Bronchial epithelial cell (primary cell): ENCODE data around the gene UBE2Q1. TPM values are rescaled to one million over a fixed set of nuclear protein-coding genes. Genes with fewer than 3 reads are reported as not detected.

Source experiments
- DNase-seq: peaks from one replicate; pipeline ENCODE4 v3.0.0-alpha.2; 2010; ENCODE audit warnings: low read depth
- FAIRE-seq: peaks from 2 replicates; lab custom pipeline; 2011; peaks lifted over from hg19 to GRCh38; lab: Jason Lieb, UNC
- H3K27me3 ChIP-seq: 2 replicates; pipeline ENCODE4 v1.5.1; 2011; ENCODE audit warnings: low read length; ENCODE audit not compliant: control insufficient read depth, insufficient read depth
- H3K36me3 ChIP-seq: 2 replicates; pipeline ENCODE4 v1.5.1; 2011; ENCODE audit warnings: low read length; ENCODE audit not compliant: control insufficient read depth, insufficient read depth
- H3K4me3 ChIP-seq: 2 replicates; pipeline ENCODE4 v1.5.1; 2011; ENCODE audit warnings: mild to moderate bottlenecking, low read depth, low read length, control low read depth
- total RNA-seq: library from RNA; depleted of rRNA; stranded (reverse); fragments of >200 nt; gene quantifications from 2 replicates; pipeline ENCODE4 v1.2.1, GENCODE V29; 2014
- TF ChIP-seq, protein P1 (sequence below): IDR thresholded peaks from 2 replicates; pipeline ENCODE4 v1.5.1; 2011; ENCODE audit warnings: mild to moderate bottlenecking, moderate library complexity, low read length, control low read depth, inconsistent platforms; ENCODE audit not compliant: insufficient read depth, severe bottlenecking

Gene UBE2Q1
- total RNA-seq, 1 donor from 2014 or later = 20.3 TPM

- no peaks in the 10 kb centered on the region for H3K27me3 ChIP-seq
- FAIRE-seq (no peak), DNase-seq (no peak)
- H3K36me3 ChIP-seq = peaks cover 39% of the 10 kb centered on the region
- TF ChIP-seq, protein P1, sequence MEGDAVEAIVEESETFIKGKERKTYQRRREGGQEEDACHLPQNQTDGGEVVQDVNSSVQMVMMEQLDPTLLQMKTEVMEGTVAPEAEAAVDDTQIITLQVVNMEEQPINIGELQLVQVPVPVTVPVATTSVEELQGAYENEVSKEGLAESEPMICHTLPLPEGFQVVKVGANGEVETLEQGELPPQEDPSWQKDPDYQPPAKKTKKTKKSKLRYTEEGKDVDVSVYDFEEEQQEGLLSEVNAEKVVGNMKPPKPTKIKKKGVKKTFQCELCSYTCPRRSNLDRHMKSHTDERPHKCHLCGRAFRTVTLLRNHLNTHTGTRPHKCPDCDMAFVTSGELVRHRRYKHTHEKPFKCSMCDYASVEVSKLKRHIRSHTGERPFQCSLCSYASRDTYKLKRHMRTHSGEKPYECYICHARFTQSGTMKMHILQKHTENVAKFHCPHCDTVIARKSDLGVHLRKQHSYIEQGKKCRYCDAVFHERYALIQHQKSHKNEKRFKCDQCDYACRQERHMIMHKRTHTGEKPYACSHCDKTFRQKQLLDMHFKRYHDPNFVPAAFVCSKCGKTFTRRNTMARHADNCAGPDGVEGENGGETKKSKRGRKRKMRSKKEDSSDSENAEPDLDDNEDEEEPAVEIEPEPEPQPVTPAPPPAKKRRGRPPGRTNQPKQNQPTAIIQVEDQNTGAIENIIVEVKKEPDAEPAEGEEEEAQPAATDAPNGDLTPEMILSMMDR = no peak
- no peak overlapping the region for H3K4me3 ChIP-seq
Observed at GRCh38 chr1:154552036-154552435, 6.4 kb downstream of the UBE2Q1 start.

GRCh38 chr1:154551474-154551873 lies 7.0 kb downstream of the UBE2Q1 start:
- DNase-seq = no peak
- Histone ChIP-seq H3K27me3 (no peaks in the 10 kb centered on the region), H3K36me3 (peaks cover 39% of the 10 kb centered on the region), H3K4me3 (no peak overlapping the region)
- TF ChIP-seq, protein P1 = no peak
- FAIRE-seq = no peak

DNA sequence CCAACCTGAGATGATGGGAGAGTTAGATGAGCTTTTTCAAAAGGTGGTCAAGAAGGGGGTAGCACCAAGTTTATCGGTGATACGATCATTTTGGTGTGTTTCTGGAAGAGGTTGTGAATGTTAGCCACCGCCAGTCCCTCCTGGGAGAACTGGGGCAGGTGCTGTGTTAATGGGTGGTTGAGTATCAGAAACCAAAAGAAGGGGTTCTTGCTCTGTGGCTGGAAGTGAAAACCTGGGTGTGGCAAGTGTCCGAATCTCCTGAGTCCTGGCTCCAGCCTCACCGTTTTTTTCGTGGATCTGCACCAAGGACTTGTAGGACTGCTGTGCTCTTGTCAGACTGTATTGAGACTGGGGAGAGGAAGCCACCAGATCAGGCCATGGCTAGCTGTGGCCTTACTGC lies 7.8 kb downstream of the UBE2Q1 start:
- DNase-seq (no peak), FAIRE-seq (no peak)
- H3K27me3 ChIP-seq = no peaks in the 10 kb centered on the region
- H3K4me3 ChIP-seq = no peak overlapping the region
- peaks cover 37% of the 10 kb centered on the region for H3K36me3 ChIP-seq
- TF ChIP-seq, protein P1 = no peak

DNA sequence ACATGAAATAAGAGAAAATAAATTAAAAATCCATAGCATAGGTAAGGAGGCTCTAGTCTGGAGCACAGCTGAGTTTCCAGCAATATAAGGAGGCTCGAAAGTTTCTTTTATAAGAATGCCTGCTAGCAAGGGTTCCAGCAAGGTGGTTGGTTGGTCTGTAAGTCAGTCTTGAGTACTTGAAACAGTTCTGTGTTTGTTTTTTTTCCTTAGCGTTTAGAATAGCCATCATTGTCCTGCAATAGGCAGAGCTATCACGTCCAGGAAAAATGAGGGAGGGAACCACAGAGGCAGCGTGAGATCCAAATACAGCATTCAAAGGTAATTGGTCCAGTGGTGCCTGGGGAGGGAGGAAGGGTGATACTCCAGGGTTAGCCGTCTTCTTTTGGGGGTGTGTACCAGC lies 8.4 kb downstream of the UBE2Q1 start:
- Histone ChIP-seq H3K36me3 (peaks cover 31% of the 10 kb centered on the region), H3K4me3 (no peak overlapping the region), H3K27me3 (no peaks in the 10 kb centered on the region)
- no peak for DNase-seq
- no peak for FAIRE-seq
- TF ChIP-seq, protein P1 = no peak

GRCh38 chr1:154549202-154549770 lies 9.2 kb downstream of the UBE2Q1 start:
- H3K27me3 ChIP-seq = peaks cover 2% of the 10 kb centered on the region
- H3K4me3 ChIP-seq = no peak overlapping the region
- peaks cover 26% of the 10 kb centered on the region for H3K36me3 ChIP-seq
- no peak for FAIRE-seq
- TF ChIP-seq, protein P1 = no peak
- DNase-seq = no peak

- no peak for FAIRE-seq
- peaks cover 3% of the 10 kb centered on the region for H3K27me3 ChIP-seq
- DNase-seq = no peak
- H3K4me3 ChIP-seq = no peak overlapping the region
- H3K36me3 ChIP-seq = peaks cover 22% of the 10 kb centered on the region
- TF ChIP-seq, protein P1 = no peak
Observed at GRCh38 chr1:154548028-154548427, 10.4 kb downstream of the UBE2Q1 start.
